ENCODE data around the gene DROSHA. TPM values are rescaled to one million over a fixed set of nuclear protein-coding genes. Genes with fewer than 3 reads are reported as not detected.

The DROSHA gene
- total RNA-seq, 1 experiment from 2014 or later, result 57.7 TPM

DNA sequence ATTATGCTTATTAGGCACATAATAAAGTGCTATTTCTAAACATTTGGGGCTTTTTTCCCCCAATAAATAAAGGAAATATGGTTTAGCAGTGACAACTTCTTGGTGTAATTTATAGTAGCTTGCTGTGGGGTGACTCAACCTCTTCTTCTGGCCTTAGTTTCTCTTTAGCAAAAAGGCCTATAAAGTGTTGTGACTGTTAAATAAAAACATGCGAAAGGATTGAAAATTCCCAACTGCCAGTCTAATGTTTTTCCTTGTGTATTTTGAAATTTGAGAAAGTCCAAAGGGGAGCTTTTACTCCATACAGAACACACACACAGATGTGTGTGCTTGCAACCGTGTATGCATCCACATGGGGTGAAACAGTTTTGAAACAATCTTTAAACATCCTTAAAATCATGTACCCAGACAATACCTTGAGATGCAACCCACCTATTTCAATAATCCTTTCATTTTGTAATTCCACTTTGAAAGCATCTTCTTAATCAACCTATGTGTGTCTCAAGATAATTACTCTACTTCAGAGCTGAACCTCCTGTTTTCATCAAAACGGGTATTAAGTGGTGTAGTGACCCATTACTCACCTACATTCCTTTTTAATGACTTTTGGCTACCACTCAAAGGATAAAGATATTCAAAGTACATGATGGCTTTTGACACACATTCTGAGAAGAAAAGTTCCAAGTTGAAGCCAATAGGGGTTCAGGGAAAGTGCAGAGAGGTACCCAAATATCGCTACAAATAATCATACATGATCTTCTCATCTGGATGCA, 123.8 kb downstream of the DROSHA start:
- H3K9me3 Mint-ChIP-seq (ENCODE audit: unreplicated experiment), result no peaks in the 10 kb centered on the region
- TF ChIP-seq, protein P1, sequence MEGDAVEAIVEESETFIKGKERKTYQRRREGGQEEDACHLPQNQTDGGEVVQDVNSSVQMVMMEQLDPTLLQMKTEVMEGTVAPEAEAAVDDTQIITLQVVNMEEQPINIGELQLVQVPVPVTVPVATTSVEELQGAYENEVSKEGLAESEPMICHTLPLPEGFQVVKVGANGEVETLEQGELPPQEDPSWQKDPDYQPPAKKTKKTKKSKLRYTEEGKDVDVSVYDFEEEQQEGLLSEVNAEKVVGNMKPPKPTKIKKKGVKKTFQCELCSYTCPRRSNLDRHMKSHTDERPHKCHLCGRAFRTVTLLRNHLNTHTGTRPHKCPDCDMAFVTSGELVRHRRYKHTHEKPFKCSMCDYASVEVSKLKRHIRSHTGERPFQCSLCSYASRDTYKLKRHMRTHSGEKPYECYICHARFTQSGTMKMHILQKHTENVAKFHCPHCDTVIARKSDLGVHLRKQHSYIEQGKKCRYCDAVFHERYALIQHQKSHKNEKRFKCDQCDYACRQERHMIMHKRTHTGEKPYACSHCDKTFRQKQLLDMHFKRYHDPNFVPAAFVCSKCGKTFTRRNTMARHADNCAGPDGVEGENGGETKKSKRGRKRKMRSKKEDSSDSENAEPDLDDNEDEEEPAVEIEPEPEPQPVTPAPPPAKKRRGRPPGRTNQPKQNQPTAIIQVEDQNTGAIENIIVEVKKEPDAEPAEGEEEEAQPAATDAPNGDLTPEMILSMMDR (IDR thresholded peaks at IDR 0.05; ENCODE audit: unreplicated experiment), result no peak
- intact Hi-C loops (cut with micrococcal nuclease), result no loop called here
- DNase-seq (ENCODE audit: unreplicated experiment), result peak; percentile 18
- ChIA-PET CTCF (interaction anchor here (0.6 kb wide), 1 partner anchor 29 kb away, joined by 3 read pairs; no protein-coding TSS in a partner anchor), POLR2A (interaction anchor here (0.7 to 1.9 kb wide), 3 partner anchors 10 to 124 kb away, joined by 3 to 5 read pairs (median 3); partner anchors contain the start of genes C5orf22 and DROSHA)
- H3K27me3 Mint-ChIP-seq (ENCODE audit: insufficient read depth, unreplicated experiment), result no peaks in the 10 kb centered on the region
- peak overlapping the region; percentile 6 for H3K4me3 Mint-ChIP-seq (ENCODE audit: unreplicated experiment)
- peak overlapping the region; percentile 79 for H3K27ac Mint-ChIP-seq (ENCODE audit: low read depth, unreplicated experiment)
- H3K36me3 Mint-ChIP-seq (ENCODE audit: insufficient read depth, unreplicated experiment), result peaks cover 55% of the 10 kb centered on the region
- BruUV-seq (replicated peaks), result no TSS peak
- peaks cover 30% of the 10 kb centered on the region for H3K4me1 Mint-ChIP-seq (ENCODE audit: insufficient read depth, unreplicated experiment)

DNA sequence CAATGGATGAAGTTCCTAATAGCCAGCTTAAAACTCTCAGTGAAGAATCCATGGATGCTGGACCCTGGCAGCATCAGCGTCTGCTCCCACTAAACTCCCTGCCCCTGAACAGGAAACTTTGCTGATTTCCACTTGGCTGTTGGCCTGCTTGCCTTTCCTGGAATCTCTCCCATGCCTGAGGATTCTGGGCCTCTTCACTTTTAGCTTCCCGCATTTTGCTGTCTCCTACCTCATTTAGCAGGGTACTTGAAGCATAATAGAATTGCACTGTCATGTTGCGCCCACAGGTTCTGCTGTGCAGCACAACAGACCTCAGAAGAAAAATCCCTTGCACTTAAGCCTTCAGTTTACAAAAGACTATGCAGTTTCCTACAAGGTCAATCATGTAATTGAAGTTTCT, 127.6 kb downstream of the DROSHA start:
- ChIA-PET CTCF (interaction anchor here (0.7 kb wide), 1 partner anchor 1298 kb away, joined by 3 read pairs; no protein-coding TSS in a partner anchor), POLR2A (no interaction called here)
- DNase-seq (ENCODE audit: unreplicated experiment), result no peak
- intact Hi-C loops (cut with micrococcal nuclease), result no loop called here
- no TSS peak for BruUV-seq (replicated peaks)
- Mint-ChIP-seq H3K27me3 (ENCODE audit: insufficient read depth, unreplicated experiment) (no peaks in the 10 kb centered on the region), H3K9me3 (ENCODE audit: unreplicated experiment) (no peaks in the 10 kb centered on the region), H3K27ac (ENCODE audit: low read depth, unreplicated experiment) (no peak overlapping the region), H3K36me3 (ENCODE audit: insufficient read depth, unreplicated experiment) (peaks cover 58% of the 10 kb centered on the region), H3K4me3 (ENCODE audit: unreplicated experiment) (no peak overlapping the region), H3K4me1 (ENCODE audit: insufficient read depth, unreplicated experiment) (peaks cover 14% of the 10 kb centered on the region)
- TF ChIP-seq, protein P1 (IDR thresholded peaks at IDR 0.05; ENCODE audit: unreplicated experiment), result no peak

GRCh38 chr5:31401691-31402090, 130.2 kb downstream of the DROSHA start:
- Mint-ChIP-seq H3K4me3 (ENCODE audit: unreplicated experiment) (no peak overlapping the region), H3K9me3 (ENCODE audit: unreplicated experiment) (no peaks in the 10 kb centered on the region), H3K27ac (ENCODE audit: low read depth, unreplicated experiment) (no peak overlapping the region), H3K36me3 (ENCODE audit: insufficient read depth, unreplicated experiment) (peaks cover 57% of the 10 kb centered on the region), H3K4me1 (ENCODE audit: insufficient read depth, unreplicated experiment) (no peaks in the 10 kb centered on the region), H3K27me3 (ENCODE audit: insufficient read depth, unreplicated experiment) (no peaks in the 10 kb centered on the region)
- TF ChIP-seq, protein P1 (IDR thresholded peaks at IDR 0.05; ENCODE audit: unreplicated experiment), result no peak
- BruUV-seq (replicated peaks), result no TSS peak
- ChIA-PET CTCF (interaction anchor here (1.1 kb wide), 1 partner anchor 46 kb away, joined by 3 read pairs; no protein-coding TSS in a partner anchor), POLR2A (no interaction called here)
- no peak for DNase-seq (ENCODE audit: unreplicated experiment)
- intact Hi-C loops (cut with micrococcal nuclease), result no loop called here

- no TSS peak for BruUV-seq (replicated peaks)
- intact Hi-C loops (cut with micrococcal nuclease), result no loop called here
- Mint-ChIP-seq H3K36me3 (ENCODE audit: insufficient read depth, unreplicated experiment) (peaks cover 24% of the 10 kb centered on the region), H3K9me3 (ENCODE audit: unreplicated experiment) (no peaks in the 10 kb centered on the region), H3K27ac (ENCODE audit: low read depth, unreplicated experiment) (peak overlapping the region; percentile 11), H3K4me3 (ENCODE audit: unreplicated experiment) (no peak overlapping the region), H3K27me3 (ENCODE audit: insufficient read depth, unreplicated experiment) (no peaks in the 10 kb centered on the region), H3K4me1 (ENCODE audit: insufficient read depth, unreplicated experiment) (no peaks in the 10 kb centered on the region)
- ChIA-PET POLR2A (interaction anchor here (1.6 kb wide), 1 partner anchor 11 kb away, joined by 5 read pairs; no protein-coding TSS in a partner anchor), CTCF (interaction anchor here (0.5 kb wide), 1 partner anchor 654 kb away, joined by 3 read pairs; no protein-coding TSS in a partner anchor)
- no peak for DNase-seq (ENCODE audit: unreplicated experiment)
- TF ChIP-seq, protein P1 (IDR thresholded peaks at IDR 0.05; ENCODE audit: unreplicated experiment), result no peak
Measured at GRCh38 chr5:31397926-31398557, 133.9 kb downstream of the DROSHA start.

All from MCF 10A (cell line).